ACHN (cell line): Measurements from ENCODE around the gene DOK1.
A peak's percentile ranks its signal among the peaks of the same experiment; 100 is the strongest.
"Not testable (repeated sequence)": the region's sequence is repeated elsewhere in the genome, so short reads cannot be mapped to it uniquely, and the experiment has no call there.

Source experiments
- DNase-seq: peaks from one replicate; pipeline ENCODE4 v3.0.0-alpha.2; 2015
- in situ Hi-C: cut with HindIII; loops from 2 replicates; pipeline ENCODE4 v1.10.0; 2017; ENCODE audit warnings: low sequenced_read_pairs, low pct_ligation_motif_present, low pct_unique_long_range_greater_than_20kb

Gene DOK1

GRCh38 chr2:74560591-74560990 lies 6.1 kb downstream of the DOK1 start:
- in situ Hi-C loops: no loop called here
- no peak for DNase-seq

DNA sequence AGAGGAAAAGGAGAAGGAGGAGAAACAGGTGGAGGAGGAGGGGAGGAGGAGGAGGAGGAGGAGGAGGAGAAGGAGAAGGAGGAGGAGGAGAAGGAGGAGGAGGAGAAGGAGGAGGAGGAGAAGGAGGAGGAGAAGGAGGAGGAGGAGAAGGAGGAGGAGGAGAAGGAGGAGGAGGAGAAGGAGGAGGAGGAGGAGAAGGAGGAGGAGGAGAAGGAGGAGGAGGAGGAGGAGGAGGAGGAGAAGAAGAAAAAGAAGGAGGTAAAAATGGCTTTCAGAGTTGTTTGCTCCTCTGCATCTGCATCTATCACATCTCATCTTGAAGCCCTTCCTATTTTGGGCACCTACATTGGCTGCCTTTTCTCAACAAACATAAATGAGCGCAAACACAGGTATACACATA lies 6.5 kb downstream of the DOK1 start:
- DNase-seq, in situ Hi-C loops: not testable (repeated sequence)

DNA sequence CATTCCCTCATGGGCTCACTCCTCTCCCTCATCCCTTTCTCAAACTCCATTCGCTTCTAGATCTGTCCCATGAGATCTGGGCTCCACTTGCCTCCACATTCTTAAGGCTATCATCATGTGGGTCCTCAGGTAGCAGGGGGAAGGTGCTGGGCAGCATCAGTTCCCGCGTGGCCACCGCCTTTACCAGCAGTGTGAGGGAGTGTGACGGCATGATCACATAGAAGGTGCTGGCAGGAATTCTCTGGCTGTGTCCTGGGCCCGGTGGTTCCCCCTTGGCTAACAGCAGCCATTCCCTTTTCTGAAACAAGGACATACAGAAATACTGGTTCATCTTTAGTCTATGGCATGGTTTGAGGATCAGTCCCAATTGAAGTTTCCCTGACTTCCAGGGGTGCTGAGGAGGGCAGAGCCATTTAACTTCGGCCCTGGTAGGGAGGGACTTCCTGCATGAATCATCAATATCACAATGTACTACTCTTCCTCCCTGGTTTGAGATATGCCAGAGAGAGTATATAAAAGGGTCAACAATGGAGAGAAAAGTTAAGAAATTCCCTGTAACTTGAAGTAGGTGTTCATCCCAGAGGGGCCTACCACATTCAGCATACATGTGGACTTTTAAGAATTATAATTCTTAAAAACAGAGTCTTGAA lies 7.7 kb downstream of the DOK1 start:
- DNase-seq: no peak
- in situ Hi-C loops: no loop called here

GRCh38 chr2:74564222-74564621 lies 9.7 kb downstream of the DOK1 start:
- in situ Hi-C loops: no loop called here
- DNase-seq: no peak

- DNase-seq: no peak
- in situ Hi-C loops: no loop called here
Measured at GRCh38 chr2:74566076-74566753, 11.7 kb downstream of the DOK1 start.

DNA sequence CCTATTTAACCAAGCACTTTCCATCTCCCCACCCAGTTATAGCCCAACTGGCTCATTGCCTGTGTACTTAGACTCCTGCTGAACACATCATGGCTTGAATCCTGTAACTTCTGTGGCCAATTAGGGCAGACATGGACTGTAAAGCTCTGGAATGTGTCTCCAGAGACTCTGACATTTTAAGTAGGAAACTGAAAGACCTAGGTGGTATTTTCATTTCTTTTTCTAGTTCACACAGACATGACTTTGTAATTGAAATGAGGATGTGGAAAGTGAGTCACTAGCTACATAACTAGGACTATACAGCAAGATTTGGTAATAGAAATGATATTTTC lies 12.2 kb downstream of the DOK1 start:
- in situ Hi-C loops: no loop called here
- DNase-seq: no peak

DNA sequence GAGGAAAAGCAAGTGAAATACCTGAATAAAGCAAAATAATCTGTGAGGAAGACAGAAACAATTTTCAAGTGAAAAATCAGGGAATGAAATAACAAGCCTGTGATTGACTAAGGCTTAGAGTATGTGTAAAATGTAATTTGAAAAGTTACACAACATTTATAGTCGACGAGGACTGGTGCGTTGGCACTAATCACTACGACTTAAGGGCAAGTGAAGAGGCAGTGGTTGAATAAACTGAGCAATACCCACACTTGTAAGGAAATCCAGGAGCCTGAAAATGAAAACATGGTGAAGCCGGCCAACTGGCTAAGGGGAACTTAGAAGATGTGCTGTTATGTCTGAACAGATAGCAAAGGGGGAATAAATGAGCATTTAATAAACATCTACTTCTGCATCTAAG lies 13.4 kb downstream of the DOK1 start:
- in situ Hi-C loops: no loop called here
- no peak for DNase-seq

- DNase-seq: no peak
- in situ Hi-C loops: no loop called here
Measured at GRCh38 chr2:74569686-74570085, 15.2 kb downstream of the DOK1 start.

- in situ Hi-C loops: no loop called here
- DNase-seq: no peak
Measured at GRCh38 chr2:74571058-74571457, 16.5 kb downstream of the DOK1 start.

DNA sequence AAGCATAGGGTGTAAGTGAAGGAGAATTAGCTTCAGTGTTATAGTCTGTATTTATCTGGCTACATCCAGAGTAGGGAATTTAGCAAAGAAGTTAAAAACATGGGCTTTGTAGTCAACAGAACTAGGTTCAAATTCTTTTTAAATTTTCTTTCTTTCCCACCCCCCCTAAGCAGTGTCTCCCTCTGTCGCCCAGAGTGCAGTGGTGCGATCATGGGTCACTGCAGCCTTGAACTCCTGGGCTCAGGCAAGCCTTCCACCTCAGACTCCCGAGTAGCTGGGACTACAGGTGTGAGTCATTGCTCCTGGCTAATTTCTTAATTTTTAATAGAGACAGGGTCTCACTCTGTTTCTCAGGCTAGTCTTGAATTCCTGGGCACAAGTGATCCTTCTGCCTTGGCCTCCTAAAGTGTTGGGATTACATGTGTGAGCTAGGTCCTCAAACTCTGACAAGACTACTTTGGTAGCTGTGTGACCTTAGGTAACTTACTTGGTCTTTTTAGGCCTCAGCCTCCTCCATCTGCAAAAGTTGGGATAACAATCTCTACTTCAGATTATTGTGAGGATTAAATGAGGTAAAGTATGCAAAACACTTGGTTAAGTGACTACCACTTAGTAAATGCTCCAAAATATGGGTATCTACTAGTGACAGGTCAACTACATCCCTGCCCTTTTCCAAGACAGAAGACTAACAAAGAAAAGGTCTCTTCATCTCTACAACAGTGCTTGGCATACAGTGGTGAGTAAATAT lies 17.8 kb downstream of the DOK1 start:
- peak; percentile 14 for DNase-seq
- in situ Hi-C loops: no loop called here

- no peak for DNase-seq
- in situ Hi-C loops: no loop called here
Measured at GRCh38 chr2:74573747-74574562, 19.4 kb downstream of the DOK1 start.

DNA sequence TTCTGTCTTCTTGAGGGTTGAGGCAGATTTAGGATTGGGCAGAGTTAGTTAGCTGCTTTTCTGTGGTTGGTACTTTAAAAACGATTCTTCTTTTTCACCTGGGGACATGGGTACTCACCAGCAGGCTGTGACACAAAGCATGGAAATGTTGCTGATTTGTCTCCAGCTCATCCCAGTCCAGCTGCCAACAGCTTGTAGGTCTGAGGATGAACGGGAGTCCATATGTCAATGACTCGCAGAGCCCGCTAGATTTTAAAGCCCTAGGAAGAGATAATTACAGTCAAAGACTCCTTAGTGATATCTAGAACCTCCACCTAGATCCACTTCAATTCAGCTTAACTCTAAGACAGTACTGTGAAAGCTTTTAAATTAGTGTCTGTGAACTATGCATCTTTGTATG lies 20.8 kb downstream of the DOK1 start:
- in situ Hi-C loops: no loop called here

DNA sequence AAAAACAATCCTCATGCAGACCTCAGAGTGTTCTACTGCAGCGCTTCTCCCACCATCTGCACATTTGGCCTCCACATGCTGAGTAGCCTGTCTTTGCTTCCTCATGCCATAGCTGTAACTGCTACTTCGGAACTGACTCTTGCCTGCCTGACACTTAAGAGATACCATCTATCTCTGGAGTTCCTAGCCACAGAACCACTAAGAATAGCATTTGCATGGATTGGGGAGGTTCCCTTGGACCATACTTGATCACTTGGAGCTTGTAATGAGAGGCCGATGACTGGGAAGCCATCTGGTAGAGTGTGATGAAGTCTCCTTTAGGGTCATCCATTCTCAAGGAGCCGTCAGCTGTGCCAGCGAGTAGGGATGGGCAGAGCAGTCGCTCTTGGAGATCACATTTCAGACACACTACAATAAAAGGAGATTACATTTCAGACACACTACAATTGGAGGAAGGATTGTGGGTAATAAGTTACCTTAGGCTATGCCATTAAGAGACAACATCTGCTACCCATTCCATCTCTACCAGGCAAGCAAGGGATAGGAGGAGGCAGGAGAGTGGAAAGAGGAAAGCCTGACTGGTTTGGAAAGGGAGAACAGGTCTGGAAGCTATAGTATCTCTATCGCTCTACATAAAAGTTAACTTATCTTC lies 21.8 kb downstream of the DOK1 start:
- no peak for DNase-seq
- in situ Hi-C loops: no loop called here

More for the DNA sequence above, 20.8 kb downstream of the DOK1 start:
- DNase-seq: no peak

DNA sequence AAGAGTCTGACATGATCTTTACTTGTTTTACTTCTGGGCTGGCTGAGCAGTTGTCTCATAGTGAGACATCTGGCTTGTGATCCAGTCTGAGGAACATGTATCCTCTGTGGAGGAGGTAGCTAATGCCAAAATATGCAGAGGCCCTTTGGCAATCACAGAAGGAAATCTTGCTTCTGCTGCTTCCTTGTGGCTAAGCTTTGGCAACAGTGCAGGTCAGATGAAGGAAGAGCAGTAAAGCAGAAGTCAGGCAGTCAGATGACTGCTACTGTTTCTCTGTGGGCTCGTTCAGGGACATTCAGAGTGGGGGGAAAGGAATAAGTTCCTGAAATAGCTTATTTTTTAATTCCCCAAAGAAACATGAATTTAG lies 22.3 kb downstream of the DOK1 start:
- in situ Hi-C loops: no loop called here
- no peak for DNase-seq

DNA sequence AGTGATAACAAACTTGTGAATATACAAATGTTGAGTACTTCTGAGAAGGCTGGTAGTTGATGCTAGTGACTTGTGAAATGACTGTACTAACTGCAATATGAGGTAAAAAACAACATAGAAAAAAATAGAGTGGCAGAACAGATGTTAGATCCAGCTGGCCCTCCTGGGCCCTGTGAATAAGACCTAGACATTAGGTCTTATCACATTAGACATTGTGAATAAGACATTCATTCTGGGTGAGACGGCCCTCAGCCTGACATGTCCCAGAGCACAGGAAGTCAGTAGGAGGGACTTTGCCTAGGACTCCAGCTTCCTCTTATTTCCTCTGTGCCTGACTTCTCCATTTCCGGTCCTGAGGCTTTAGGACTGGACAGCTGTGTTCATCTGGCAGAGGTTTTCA lies 22.9 kb downstream of the DOK1 start:
- DNase-seq: no peak
- in situ Hi-C loops: no loop called here

- in situ Hi-C loops: no loop called here
- DNase-seq: no peak
Measured at GRCh38 chr2:74578408-74578807, 23.9 kb downstream of the DOK1 start.

GRCh38 chr2:74581463-74581862 lies 26.9 kb downstream of the DOK1 start:
- DNase-seq: no peak
- in situ Hi-C loops: no loop called here

- in situ Hi-C loops: no loop called here
- DNase-seq: no peak
Measured at GRCh38 chr2:74582184-74582583, 27.7 kb downstream of the DOK1 start.

- in situ Hi-C loops: no loop called here
- peak; percentile 55 for DNase-seq
Measured at GRCh38 chr2:74583504-74583903, 29.0 kb downstream of the DOK1 start.
